Measurements from ENCODE around the gene PIAS4. TPM values are rescaled to one million over a fixed set of nuclear protein-coding genes. Genes with fewer than 3 reads are reported as not detected.
A peak's percentile ranks its signal among the peaks of the same experiment; 100 is the strongest.

The PIAS4 gene
- total and polyA plus RNA-seq, 2 of the 13 experiments (the other 11 are each of a cell fraction or from before 2014, with no cell fraction given) = 9.0 to 20.1 TPM

DNA sequence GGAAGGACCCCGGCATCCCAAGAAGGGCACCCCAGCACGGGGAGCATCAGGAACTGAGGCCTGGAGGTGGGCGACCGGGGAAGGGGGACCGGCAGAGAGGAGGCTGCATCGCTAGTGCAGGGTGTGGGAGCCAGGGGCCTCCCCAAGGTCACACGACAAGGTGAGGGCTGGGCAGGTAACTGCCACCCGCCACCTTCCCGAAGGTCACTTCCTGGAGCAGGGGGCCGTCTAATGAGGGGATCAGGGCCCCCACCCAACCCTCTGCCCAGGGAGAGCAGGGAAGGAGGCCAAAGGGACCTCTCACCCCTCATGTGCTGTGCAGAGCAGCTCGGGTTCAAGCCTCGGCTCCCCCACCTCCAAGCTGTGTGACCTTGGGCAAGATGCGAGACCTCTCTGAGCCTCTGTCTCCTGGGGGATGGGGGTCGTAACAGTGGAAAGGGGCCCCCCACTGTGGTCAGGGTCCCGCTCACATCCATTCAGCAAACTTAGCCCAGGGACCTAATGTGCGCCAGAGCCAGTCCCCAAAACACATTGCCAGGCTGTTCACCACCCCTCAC is 53.2 kb downstream of the PIAS4 start (continued):
- TF ChIP-seq TFAP4 (IDR thresholded peaks at IDR 0.05; ENCODE audit: borderline replicate concordance, low read depth) (no peak), NBN (conservative IDR thresholded peaks at IDR 0.05) (no peak), CREB3 (CRISPR knock-in tag; IDR thresholded peaks at IDR 0.05) (no peak), ZNF124 (CRISPR knock-in tag; IDR thresholded peaks at IDR 0.05) (no peak), ZNF609 (CRISPR knock-in tag; IDR thresholded peaks at IDR 0.05; ENCODE audit: borderline replicate concordance) (no peak), IKZF1 (IDR thresholded peaks at IDR 0.05) (no peak), ZSCAN30 (CRISPR knock-in tag; IDR thresholded peaks at IDR 0.05) (no peak), NR3C1 (CRISPR knock-in tag; IDR thresholded peaks at IDR 0.05) (no peak), DNMT1 (CRISPR knock-in tag; IDR thresholded peaks at IDR 0.05) (0 out of 2 replicates have a peak, but pooled peaks have one; percentile 26), ZNF430 (CRISPR knock-in tag; IDR thresholded peaks at IDR 0.05) (no peak), ZNF143 (CRISPR knock-in tag; IDR thresholded peaks at IDR 0.05) (peak; percentile 41; the same call in 1 of the 2 replicates), ERF (CRISPR knock-in tag; IDR thresholded peaks at IDR 0.05) (no peak), ATF7 (IDR thresholded peaks at IDR 0.05) (no peak), ATF7 (CRISPR knock-in tag; IDR thresholded peaks at IDR 0.05) (no peak), CAMTA2 (CRISPR knock-in tag; IDR thresholded peaks at IDR 0.05; ENCODE audit: borderline replicate concordance) (no peak), ZNF446 (CRISPR knock-in tag; IDR thresholded peaks at IDR 0.05) (no peak), POLR2AphosphoS2 (IDR thresholded peaks at IDR 0.05; ENCODE audit: low read depth, low read length) (no peak)
- TF ChIP-seq, protein P1, sequence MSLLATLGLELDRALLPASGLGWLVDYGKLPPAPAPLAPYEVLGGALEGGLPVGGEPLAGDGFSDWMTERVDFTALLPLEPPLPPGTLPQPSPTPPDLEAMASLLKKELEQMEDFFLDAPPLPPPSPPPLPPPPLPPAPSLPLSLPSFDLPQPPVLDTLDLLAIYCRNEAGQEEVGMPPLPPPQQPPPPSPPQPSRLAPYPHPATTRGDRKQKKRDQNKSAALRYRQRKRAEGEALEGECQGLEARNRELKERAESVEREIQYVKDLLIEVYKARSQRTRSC (CRISPR knock-in tag; IDR thresholded peaks at IDR 0.05; ENCODE audit: low read depth) = no peak
- TF ChIP-seq, protein P2, sequence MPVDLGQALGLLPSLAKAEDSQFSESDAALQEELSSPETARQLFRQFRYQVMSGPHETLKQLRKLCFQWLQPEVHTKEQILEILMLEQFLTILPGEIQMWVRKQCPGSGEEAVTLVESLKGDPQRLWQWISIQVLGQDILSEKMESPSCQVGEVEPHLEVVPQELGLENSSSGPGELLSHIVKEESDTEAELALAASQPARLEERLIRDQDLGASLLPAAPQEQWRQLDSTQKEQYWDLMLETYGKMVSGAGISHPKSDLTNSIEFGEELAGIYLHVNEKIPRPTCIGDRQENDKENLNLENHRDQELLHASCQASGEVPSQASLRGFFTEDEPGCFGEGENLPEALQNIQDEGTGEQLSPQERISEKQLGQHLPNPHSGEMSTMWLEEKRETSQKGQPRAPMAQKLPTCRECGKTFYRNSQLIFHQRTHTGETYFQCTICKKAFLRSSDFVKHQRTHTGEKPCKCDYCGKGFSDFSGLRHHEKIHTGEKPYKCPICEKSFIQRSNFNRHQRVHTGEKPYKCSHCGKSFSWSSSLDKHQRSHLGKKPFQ (CRISPR knock-in tag; IDR thresholded peaks at IDR 0.05; ENCODE audit: insufficient replicate concordance) = no peak
- TF ChIP-seq, protein P3, sequence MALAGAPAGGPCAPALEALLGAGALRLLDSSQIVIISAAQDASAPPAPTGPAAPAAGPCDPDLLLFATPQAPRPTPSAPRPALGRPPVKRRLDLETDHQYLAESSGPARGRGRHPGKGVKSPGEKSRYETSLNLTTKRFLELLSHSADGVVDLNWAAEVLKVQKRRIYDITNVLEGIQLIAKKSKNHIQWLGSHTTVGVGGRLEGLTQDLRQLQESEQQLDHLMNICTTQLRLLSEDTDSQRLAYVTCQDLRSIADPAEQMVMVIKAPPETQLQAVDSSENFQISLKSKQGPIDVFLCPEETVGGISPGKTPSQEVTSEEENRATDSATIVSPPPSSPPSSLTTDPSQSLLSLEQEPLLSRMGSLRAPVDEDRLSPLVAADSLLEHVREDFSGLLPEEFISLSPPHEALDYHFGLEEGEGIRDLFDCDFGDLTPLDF (CRISPR knock-in tag; IDR thresholded peaks at IDR 0.05) = no peak

All from HepG2 (cell line).